HL-60 (cell line): ENCODE data around the gene PGRMC1.
"Not testable (repeated sequence)": the region's sequence is repeated elsewhere in the genome, so short reads cannot be mapped to it uniquely, and the experiment has no call there.

ENCODE experiments used
- DNase-seq, 2 experiments: peaks; one replicate each; pipeline ENCODE4 v3.0.0-alpha.2; 2010 to 2020; ENCODE audit warnings: low read depth in 1 of 2, low spot score in 1 of 2
- H3K27ac ChIP-seq: fragments of 250-450 bp; sonication (Bioruptor Pico); replicated peaks from 2 replicates; pipeline ENCODE4 v1.5.1; 2020; ENCODE audit warnings: mild to moderate bottlenecking, moderate library complexity
- H3K27me3 ChIP-seq: fragments of 250-450 bp; sonication (Bioruptor Pico); 2 replicates; pipeline ENCODE4 v1.5.1; 2021; ENCODE audit warnings: mild to moderate bottlenecking, moderate library complexity; ENCODE audit not compliant: insufficient read depth, poor library complexity, severe bottlenecking
- H3K4me3 ChIP-seq: replicated peaks from 2 replicates; pipeline ENCODE4 v1.5.1; 2011; ENCODE audit warnings: mild to moderate bottlenecking, control low read depth, low read length; ENCODE audit not compliant: insufficient read depth
- CTCF ChIP-seq: IDR thresholded peaks from one replicate; pipeline ENCODE4 v1.5.1; 2011; ENCODE audit warnings: low read length, control low read depth, inconsistent platforms; ENCODE audit not compliant: insufficient read depth
- GABPA ChIP-seq: IDR thresholded peaks from 2 replicates; pipeline ENCODE4 v1.6.1; 2012; ENCODE audit warnings: low read depth
- POLR2AphosphoS5 ChIP-seq: IDR thresholded peaks from 2 replicates; pipeline ENCODE4 v1.6.1; 2012; ENCODE audit warnings: low read depth
- REST ChIP-seq: IDR thresholded peaks from 2 replicates; pipeline ENCODE4 v1.6.1; 2012; ENCODE audit warnings: low read depth; ENCODE audit not compliant: insufficient replicate concordance
- SPI1 ChIP-seq: IDR thresholded peaks from 2 replicates; pipeline ENCODE4 v1.6.1; 2012; ENCODE audit warnings: low read depth, mild to moderate bottlenecking, borderline replicate concordance

The PGRMC1 gene

GRCh38 chrX:119249891-119250290 is 13.8 kb downstream of the PGRMC1 start:
- Histone ChIP-seq H3K27me3 (no peaks in the 10 kb centered on the region), H3K4me3 (no peak overlapping the region), H3K27ac (no peak overlapping the region)
- TF ChIP-seq POLR2AphosphoS5 (no peak), REST (no peak), GABPA (no peak), CTCF (no peak), SPI1 (no peak)
- no peak for DNase-seq

- Histone ChIP-seq H3K27ac (no peak overlapping the region), H3K4me3 (no peak overlapping the region), H3K27me3 (no peaks in the 10 kb centered on the region)
- TF ChIP-seq POLR2AphosphoS5 (no peak), SPI1 (no peak), GABPA (no peak), CTCF (no peak), REST (no peak)
- DNase-seq: no peak
These were observed 15.3 kb downstream of the PGRMC1 start for GRCh38 chrX:119251386-119251785.

- Histone ChIP-seq H3K4me3 (no peak overlapping the region), H3K27me3 (no peaks in the 10 kb centered on the region), H3K27ac (no peak overlapping the region)
- DNase-seq: no peak
- no peak for TF ChIP-seq SPI1
These were observed 16.6 kb downstream of the PGRMC1 start for GRCh38 chrX:119252716-119253115.

GRCh38 chrX:119266364-119266995 is 30.4 kb downstream of the PGRMC1 start:
- no peak overlapping the region for H3K27ac ChIP-seq
- peak in 1 of 2 experiments; percentile 13 for DNase-seq
- no peak overlapping the region for H3K4me3 ChIP-seq
- H3K27me3 ChIP-seq: no peaks in the 10 kb centered on the region
- TF ChIP-seq POLR2AphosphoS5: no peak
- no peak for TF ChIP-seq GABPA
- TF ChIP-seq CTCF: peak; percentile 57
- TF ChIP-seq REST: no peak
- TF ChIP-seq SPI1: no peak

GRCh38 chrX:119267115-119267514 is 31.0 kb downstream of the PGRMC1 start:
- not testable (repeated sequence) for H3K27ac ChIP-seq, DNase-seq, H3K27me3 ChIP-seq, H3K4me3 ChIP-seq
